ENCODE measurements around the gene RASAL3.

- TF ChIP-seq CTCF (IDR thresholded peaks at IDR 0.05) = no peak
- no peak for TF ChIP-seq EP300 (IDR thresholded peaks at IDR 0.05)
Observed at GRCh38 chr19:15448778-15449619, 15.3 kb downstream of the RASAL3 start.

All from upper lobe of left lung (tissue), 4 donors.